Measurements from ENCODE around the gene KRT82. TPM values are rescaled to one million over a fixed set of nuclear protein-coding genes. Genes with fewer than 3 reads are reported as not detected.
"Not testable (repeated sequence)": the region's sequence is repeated elsewhere in the genome, so short reads cannot be mapped to it uniquely, and the experiment has no call there.

The KRT82 gene
- total RNA-seq, 2 donors from 2014 or later: not detected

- no peak for DNase-seq (ENCODE audit: low spot score)
These were observed 53.2 kb downstream of the KRT82 start for GRCh38 chr12:52352951-52353350.

GRCh38 chr12:52351196-52352059 lies 54.7 kb downstream of the KRT82 start:
- intact Hi-C loops (cut with DNase I): no loop called here

More at GRCh38 chr12:52352951-52353350, 53.2 kb downstream of the KRT82 start:
- intact Hi-C loops (cut with DNase I): no loop called here

GRCh38 chr12:52350786-52351185 lies 55.3 kb downstream of the KRT82 start:
- no peak for DNase-seq (ENCODE audit: low spot score)

More at GRCh38 chr12:52351196-52352059, 54.7 kb downstream of the KRT82 start:
- no peak for DNase-seq (ENCODE audit: low spot score)

GRCh38 chr12:52350021-52350620 lies 56.0 kb downstream of the KRT82 start:
- DNase-seq (ENCODE audit: low spot score): no peak
- intact Hi-C loops (cut with DNase I): no loop called here

More at GRCh38 chr12:52350786-52351185, 55.3 kb downstream of the KRT82 start:
- intact Hi-C loops (cut with DNase I): no loop called here

- intact Hi-C loops (cut with DNase I): no loop called here
- no peak for DNase-seq (ENCODE audit: low spot score)
These were observed 56.9 kb downstream of the KRT82 start for GRCh38 chr12:52349196-52349595.

- DNase-seq (ENCODE audit: low spot score): no peak
- intact Hi-C loops (cut with DNase I): no loop called here
These were observed 58.3 kb downstream of the KRT82 start for GRCh38 chr12:52347551-52348510.

- no peak for DNase-seq (ENCODE audit: low spot score)
- intact Hi-C loops (cut with DNase I): no loop called here
These were observed 59.1 kb downstream of the KRT82 start for GRCh38 chr12:52347016-52347415.

- DNase-seq (ENCODE audit: low spot score): no peak
- intact Hi-C loops (cut with DNase I): no loop called here
These were observed 59.5 kb downstream of the KRT82 start for GRCh38 chr12:52346593-52346992.

- DNase-seq (ENCODE audit: low spot score); intact Hi-C loops (cut with DNase I): not testable (repeated sequence)
These were observed 61.1 kb downstream of the KRT82 start for GRCh38 chr12:52345041-52345440.

GRCh38 chr12:52344111-52344510 lies 62.0 kb downstream of the KRT82 start:
- intact Hi-C loops (cut with DNase I): no loop called here
- no peak for DNase-seq (ENCODE audit: low spot score)

Other genes with a start within 250 kb of the KRT82 start
- gene KRT80, start 214.3 kb downstream of the KRT82 start, total RNA-seq: under 1 TPM; 0.19 to 0.48 TPM
- 1 to 10 TPM; 4.1 to 6.8 TPM for gene KRT7, start 173.1 kb downstream of the KRT82 start, total RNA-seq
- not detected for gene KRT86, start 131.7 kb downstream of the KRT82 start, total RNA-seq
- not detected for gene KRT81, start 114.8 kb downstream of the KRT82 start, total RNA-seq
- gene KRT83, start 84.9 kb downstream of the KRT82 start, total RNA-seq: not detected
- not detected for gene KRT85, start 38.9 kb downstream of the KRT82 start, total RNA-seq
- not detected for gene KRT84, start 20.7 kb downstream of the KRT82 start, total RNA-seq
- not detected for gene KRT75, start 28.0 kb upstream of the KRT82 start, total RNA-seq
- not detected for gene KRT6B, start 45.8 kb upstream of the KRT82 start, total RNA-seq
- not detected for gene KRT6C, start 67.5 kb upstream of the KRT82 start, total RNA-seq
- gene KRT6A, start 86.9 kb upstream of the KRT82 start, total RNA-seq: not detected
- gene KRT5, start 114.1 kb upstream of the KRT82 start, total RNA-seq: not detected
- not detected for gene KRT71, start 146.8 kb upstream of the KRT82 start, total RNA-seq
- not detected for gene KRT74, start 167.5 kb upstream of the KRT82 start, total RNA-seq
- not detected for gene KRT72, start 195.1 kb upstream of the KRT82 start, total RNA-seq
- gene KRT73, start 212.2 kb upstream of the KRT82 start, total RNA-seq: not detected
- not detected for gene KRT2, start 245.9 kb upstream of the KRT82 start, total RNA-seq

Data from posterior vena cava (tissue), 2 donors.